OCI-LY7 (cell line): ENCODE results near the gene AUTS2.

Experiments
- CTCF ChIP-seq: fragments of 200-600 bp; sonication (generic); conservative IDR thresholded peaks from 2 replicates; pipeline ENCODE4 v1.5.1; 2014; ENCODE audit warnings: mild to moderate bottlenecking, antibody characterized with exemption, low read length, moderate library complexity, mixed read lengths
- EZH2phosphoT487 ChIP-seq: fragments of 200-600 bp; sonication (generic); IDR thresholded peaks from 2 replicates; pipeline ENCODE4 v1.6.1; 2018; ENCODE audit warnings: low read depth, borderline replicate concordance, mild to moderate bottlenecking, mixed run types, antibody characterized with exemption, low read length, moderate library complexity, mixed read lengths

- TF ChIP-seq CTCF (no peak), EZH2phosphoT487 (no peak)
Measured at GRCh38 chr7:69748530-69748929, 150.3 kb downstream of the AUTS2 start.
